Measurements from ENCODE around the gene PLA2G12A. TPM values are rescaled to one million over a fixed set of nuclear protein-coding genes. Genes with fewer than 3 reads are reported as not detected.

The PLA2G12A gene
- total and polyA plus RNA-seq, 10 of the 15 experiments (the other 5 are each of a cell fraction or from before 2014, with no cell fraction given) = 3.7 to 36.8 (median 15.5) TPM

- ChIA-PET POLR2A (interaction anchor here (1.7 kb wide), 1 partner anchor 16 kb away, joined by 4 read pairs; no protein-coding TSS in a partner anchor), RAD21 (ENCODE audit: unreplicated experiment) (interaction anchor here (1.0 kb wide), 1 partner anchor 132 kb away, joined by 3 read pairs; no protein-coding TSS in a partner anchor)
- no peaks in the 10 kb centered on the region; a peak in 2 of 4 replicates for H3K36me3 ChIP-seq (ENCODE audit: control insufficient read depth in 2 of 2, insufficient read depth in 2 of 2, low read length in 1 of 2)
Measured at GRCh38 chr4:109684727-109685126, 45.1 kb downstream of the PLA2G12A start.

GRCh38 chr4:109683621-109684253 lies 46.1 kb downstream of the PLA2G12A start:
- in situ Hi-C loops (cut with MboI) = no loop called here
- no peak for DNase-seq (ENCODE audit: low read depth, low spot score)
- no peak overlapping the region for H3K4me3 ChIP-seq
- TF ChIP-seq BACH1 (IDR thresholded peaks at IDR 0.05; ENCODE audit: borderline replicate concordance) (no peak), USF2 (IDR thresholded peaks at IDR 0.05; ENCODE audit: borderline replicate concordance, low read depth, low read length) (no peak), STAT1 (conservative IDR thresholded peaks at IDR 0.05) (no peak), ZNF274 (IDR thresholded peaks at IDR 0.05; ENCODE audit: insufficient read depth, insufficient read length) (no peak), WRNIP1 (IDR thresholded peaks at IDR 0.05; ENCODE audit: borderline replicate concordance, low read depth, low read length) (no peak), DPF2 (IDR thresholded peaks at IDR 0.05) (no peak), POLR2AphosphoS5 (IDR thresholded peaks at IDR 0.05; ENCODE audit: low read length) (no peak), MYB (IDR thresholded peaks at IDR 0.05; ENCODE audit: borderline replicate concordance, low read depth, low read length) (no peak), ELK1 (IDR thresholded peaks at IDR 0.05; ENCODE audit: low read depth, low read length) (no peak), ZBED1 (IDR thresholded peaks at IDR 0.05; ENCODE audit: borderline replicate concordance) (no peak), SKIL (IDR thresholded peaks at IDR 0.05; ENCODE audit: low read depth, poor library complexity, severe bottlenecking) (no peak), CBFB (IDR thresholded peaks at IDR 0.05; ENCODE audit: low read depth) (no peak)

More at GRCh38 chr4:109684727-109685126, 45.1 kb downstream of the PLA2G12A start:
- H3K9me3 ChIP-seq (replicated peaks; ENCODE audit: control insufficient read depth, insufficient read depth, low read length) = no peaks in the 10 kb centered on the region
- no TSS peak for BruUV-seq (replicated peaks)
- no peak overlapping the region for H2AFZ ChIP-seq (ENCODE audit: control insufficient read depth, low read depth, low read length)
- H3K4me1 ChIP-seq (ENCODE audit: control insufficient read depth, insufficient read depth, low read length) = no peaks in the 10 kb centered on the region
- no peaks in the 10 kb centered on the region for H4K20me1 ChIP-seq (ENCODE audit: control insufficient read depth, insufficient read depth)
- SMC1A ChIA-PET (ENCODE audit: uncharacterized antibody, unreplicated experiment) = interaction anchor here (0.7 to 1.4 kb wide), 5 partner anchors 15 to 228 kb away, joined by 3 to 7 read pairs (median 3); no protein-coding TSS in a partner anchor
- H3K27ac ChIP-seq (ENCODE audit: control insufficient read depth, insufficient read depth) = no peak overlapping the region
- H3K79me2 ChIP-seq (ENCODE audit: control insufficient read depth, insufficient read depth, low read length) = no peaks in the 10 kb centered on the region
- intact Hi-C loops (cut with micrococcal nuclease; ENCODE audit: unreplicated experiment) (no loop called here), in situ Hi-C loops (cut with MboI) (no loop called here)
- CTCF ChIA-PET = interaction anchor here (1.2 to 1.7 kb wide), 4 partner anchors 14 to 294 kb away, joined by 3 to 4 read pairs (median 4); no protein-coding TSS in a partner anchor
- no peaks in the 10 kb centered on the region for H3K27me3 ChIP-seq (replicated peaks in 1 of 2; ENCODE audit: control insufficient read depth in 2 of 2, insufficient read depth in 2 of 2, low read length in 1 of 2)
- DNase-seq (ENCODE audit: low read depth, low spot score) (no peak), FAIRE-seq (no peak), ATAC-seq (no peak)
- no peak overlapping the region for H3K4me2 ChIP-seq (ENCODE audit: control insufficient read depth, insufficient read depth)
- no peak for TF ChIP-seq CHD2 (IDR thresholded peaks at IDR 0.05; ENCODE audit: borderline replicate concordance, low read depth, low read length)
- TF ChIP-seq TCF7 (IDR thresholded peaks at IDR 0.05; ENCODE audit: borderline replicate concordance) = no peak
- H3K4me3 ChIP-seq = no peak overlapping the region
- no peak overlapping the region for H3K9ac ChIP-seq (ENCODE audit: control insufficient read depth, insufficient read depth, low read length)

More at GRCh38 chr4:109683621-109684253, 46.1 kb downstream of the PLA2G12A start:
- SMC1A ChIA-PET (ENCODE audit: uncharacterized antibody, unreplicated experiment) = interaction anchor here (0.7 kb wide), 1 partner anchor 64 kb away, joined by 3 read pairs; no protein-coding TSS in a partner anchor
- no peaks in the 10 kb centered on the region for H3K9me3 ChIP-seq (replicated peaks; ENCODE audit: control insufficient read depth, insufficient read depth, low read length)
- BruUV-seq (replicated peaks) = no TSS peak
- FAIRE-seq (no peak), ATAC-seq (no peak)
- no peak overlapping the region for H3K9ac ChIP-seq (ENCODE audit: control insufficient read depth, insufficient read depth, low read length)
- intact Hi-C loops (cut with micrococcal nuclease; ENCODE audit: unreplicated experiment) = no loop called here
- POLR2A ChIA-PET = no interaction called here
- WGBS (ENCODE audit: insufficient coverage, insufficient replicate concordance, low lambda C conversion rate, missing lambda C conversion rate) = 58% methylated on average over 3 of the region's 6 CpGs
- H3K36me3 ChIP-seq (ENCODE audit: control insufficient read depth in 2 of 2, insufficient read depth in 2 of 2, low read length in 1 of 2) = no peaks in the 10 kb centered on the region; a peak in 2 of 4 replicates
- no peaks in the 10 kb centered on the region for H3K4me1 ChIP-seq (ENCODE audit: control insufficient read depth, insufficient read depth, low read length)
- H3K27ac ChIP-seq (ENCODE audit: control insufficient read depth, insufficient read depth) = no peak overlapping the region
- RAD21 ChIA-PET (ENCODE audit: unreplicated experiment) = interaction anchor here (1.0 kb wide), 1 partner anchor 133 kb away, joined by 3 read pairs; no protein-coding TSS in a partner anchor
- H3K4me2 ChIP-seq (ENCODE audit: control insufficient read depth, insufficient read depth) = no peak overlapping the region
- no peaks in the 10 kb centered on the region for H3K27me3 ChIP-seq (replicated peaks in 1 of 2; ENCODE audit: control insufficient read depth in 2 of 2, insufficient read depth in 2 of 2, low read length in 1 of 2)
- no peak overlapping the region for H2AFZ ChIP-seq (ENCODE audit: control insufficient read depth, low read depth, low read length)
- H3K79me2 ChIP-seq (ENCODE audit: control insufficient read depth, insufficient read depth, low read length) = no peaks in the 10 kb centered on the region
- H4K20me1 ChIP-seq (ENCODE audit: control insufficient read depth, insufficient read depth) = no peaks in the 10 kb centered on the region
- CTCF ChIA-PET = interaction anchor here (1.2 to 1.5 kb wide), 2 partner anchors 16 to 295 kb away, joined by 4 read pairs; no protein-coding TSS in a partner anchor
